ENCODE measurements around the gene ZNF599.

DNA sequence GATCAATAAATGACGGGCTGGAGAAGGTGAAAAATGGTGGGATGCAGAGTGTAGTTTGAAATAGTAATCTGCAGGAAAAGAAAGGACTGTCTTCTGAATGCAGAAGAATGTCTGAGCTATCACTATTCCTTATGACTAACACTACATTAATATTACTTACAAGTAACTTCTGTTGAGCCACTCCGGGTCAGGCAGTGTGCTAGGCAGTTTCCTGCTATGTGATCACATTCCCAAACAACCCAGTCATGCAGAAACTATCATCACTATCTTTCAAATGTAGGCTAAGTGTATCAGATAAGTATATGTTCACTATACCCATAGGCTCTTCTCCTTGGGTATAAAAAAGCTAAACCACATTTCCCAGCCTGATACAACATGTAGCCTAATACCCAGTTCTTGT lies 6.6 kb downstream of the ZNF599 start:
- TF ChIP-seq, protein P1, sequence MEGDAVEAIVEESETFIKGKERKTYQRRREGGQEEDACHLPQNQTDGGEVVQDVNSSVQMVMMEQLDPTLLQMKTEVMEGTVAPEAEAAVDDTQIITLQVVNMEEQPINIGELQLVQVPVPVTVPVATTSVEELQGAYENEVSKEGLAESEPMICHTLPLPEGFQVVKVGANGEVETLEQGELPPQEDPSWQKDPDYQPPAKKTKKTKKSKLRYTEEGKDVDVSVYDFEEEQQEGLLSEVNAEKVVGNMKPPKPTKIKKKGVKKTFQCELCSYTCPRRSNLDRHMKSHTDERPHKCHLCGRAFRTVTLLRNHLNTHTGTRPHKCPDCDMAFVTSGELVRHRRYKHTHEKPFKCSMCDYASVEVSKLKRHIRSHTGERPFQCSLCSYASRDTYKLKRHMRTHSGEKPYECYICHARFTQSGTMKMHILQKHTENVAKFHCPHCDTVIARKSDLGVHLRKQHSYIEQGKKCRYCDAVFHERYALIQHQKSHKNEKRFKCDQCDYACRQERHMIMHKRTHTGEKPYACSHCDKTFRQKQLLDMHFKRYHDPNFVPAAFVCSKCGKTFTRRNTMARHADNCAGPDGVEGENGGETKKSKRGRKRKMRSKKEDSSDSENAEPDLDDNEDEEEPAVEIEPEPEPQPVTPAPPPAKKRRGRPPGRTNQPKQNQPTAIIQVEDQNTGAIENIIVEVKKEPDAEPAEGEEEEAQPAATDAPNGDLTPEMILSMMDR (IDR thresholded peaks at IDR 0.05 in 2 of 3, conservative IDR thresholded peaks at IDR 0.05 in 1 of 3; ENCODE audit: borderline replicate concordance in 1 of 3, insufficient read depth in 1 of 3, low read depth in 2 of 3, low read length in 2 of 3) = no peak
- TF ChIP-seq ZNF274 (IDR thresholded peaks at IDR 0.05; ENCODE audit: low read depth, low read length) (no peak), POLR2AphosphoS5 (IDR thresholded peaks at IDR 0.05; ENCODE audit: low read depth, low read length) (no peak), YY1 (IDR thresholded peaks at IDR 0.05; ENCODE audit: extremely low read depth, insufficient replicate concordance, low read depth, low read length) (no peak), POLR2A (IDR thresholded peaks at IDR 0.05; ENCODE audit: borderline replicate concordance, extremely low read depth, insufficient read depth, insufficient read length) (no peak), EGR1 (IDR thresholded peaks at IDR 0.05; ENCODE audit: low read depth) (no peak), SIN3A (IDR thresholded peaks at IDR 0.05; ENCODE audit: low read depth) (no peak), EZH2 (IDR thresholded peaks at IDR 0.05) (no peak), ZFX (IDR thresholded peaks at IDR 0.05) (no peak), JUND (IDR thresholded peaks at IDR 0.05) (no peak), EZH2phosphoT487 (IDR thresholded peaks at IDR 0.05; ENCODE audit: borderline replicate concordance) (no peak)
- TF ChIP-seq, protein P2, sequence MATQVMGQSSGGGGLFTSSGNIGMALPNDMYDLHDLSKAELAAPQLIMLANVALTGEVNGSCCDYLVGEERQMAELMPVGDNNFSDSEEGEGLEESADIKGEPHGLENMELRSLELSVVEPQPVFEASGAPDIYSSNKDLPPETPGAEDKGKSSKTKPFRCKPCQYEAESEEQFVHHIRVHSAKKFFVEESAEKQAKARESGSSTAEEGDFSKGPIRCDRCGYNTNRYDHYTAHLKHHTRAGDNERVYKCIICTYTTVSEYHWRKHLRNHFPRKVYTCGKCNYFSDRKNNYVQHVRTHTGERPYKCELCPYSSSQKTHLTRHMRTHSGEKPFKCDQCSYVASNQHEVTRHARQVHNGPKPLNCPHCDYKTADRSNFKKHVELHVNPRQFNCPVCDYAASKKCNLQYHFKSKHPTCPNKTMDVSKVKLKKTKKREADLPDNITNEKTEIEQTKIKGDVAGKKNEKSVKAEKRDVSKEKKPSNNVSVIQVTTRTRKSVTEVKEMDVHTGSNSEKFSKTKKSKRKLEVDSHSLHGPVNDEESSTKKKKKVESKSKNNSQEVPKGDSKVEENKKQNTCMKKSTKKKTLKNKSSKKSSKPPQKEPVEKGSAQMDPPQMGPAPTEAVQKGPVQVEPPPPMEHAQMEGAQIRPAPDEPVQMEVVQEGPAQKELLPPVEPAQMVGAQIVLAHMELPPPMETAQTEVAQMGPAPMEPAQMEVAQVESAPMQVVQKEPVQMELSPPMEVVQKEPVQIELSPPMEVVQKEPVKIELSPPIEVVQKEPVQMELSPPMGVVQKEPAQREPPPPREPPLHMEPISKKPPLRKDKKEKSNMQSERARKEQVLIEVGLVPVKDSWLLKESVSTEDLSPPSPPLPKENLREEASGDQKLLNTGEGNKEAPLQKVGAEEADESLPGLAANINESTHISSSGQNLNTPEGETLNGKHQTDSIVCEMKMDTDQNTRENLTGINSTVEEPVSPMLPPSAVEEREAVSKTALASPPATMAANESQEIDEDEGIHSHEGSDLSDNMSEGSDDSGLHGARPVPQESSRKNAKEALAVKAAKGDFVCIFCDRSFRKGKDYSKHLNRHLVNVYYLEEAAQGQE (IDR thresholded peaks at IDR 0.05; ENCODE audit: low read depth) = no peak
